ENCODE measurements around the gene KIAA0513.
"Not testable (repeated sequence)": the region's sequence is repeated elsewhere in the genome, so short reads cannot be mapped to it uniquely, and the experiment has no call there.

The KIAA0513 gene

GRCh38 chr16:85031451-85031850 is 3.9 kb downstream of the KIAA0513 start:
- FAIRE-seq: no peak

GRCh38 chr16:85032187-85032586 is 4.6 kb downstream of the KIAA0513 start:
- not testable (repeated sequence) for FAIRE-seq

- FAIRE-seq: no peak
These were observed 5.6 kb downstream of the KIAA0513 start for GRCh38 chr16:85033171-85033570.

DNA sequence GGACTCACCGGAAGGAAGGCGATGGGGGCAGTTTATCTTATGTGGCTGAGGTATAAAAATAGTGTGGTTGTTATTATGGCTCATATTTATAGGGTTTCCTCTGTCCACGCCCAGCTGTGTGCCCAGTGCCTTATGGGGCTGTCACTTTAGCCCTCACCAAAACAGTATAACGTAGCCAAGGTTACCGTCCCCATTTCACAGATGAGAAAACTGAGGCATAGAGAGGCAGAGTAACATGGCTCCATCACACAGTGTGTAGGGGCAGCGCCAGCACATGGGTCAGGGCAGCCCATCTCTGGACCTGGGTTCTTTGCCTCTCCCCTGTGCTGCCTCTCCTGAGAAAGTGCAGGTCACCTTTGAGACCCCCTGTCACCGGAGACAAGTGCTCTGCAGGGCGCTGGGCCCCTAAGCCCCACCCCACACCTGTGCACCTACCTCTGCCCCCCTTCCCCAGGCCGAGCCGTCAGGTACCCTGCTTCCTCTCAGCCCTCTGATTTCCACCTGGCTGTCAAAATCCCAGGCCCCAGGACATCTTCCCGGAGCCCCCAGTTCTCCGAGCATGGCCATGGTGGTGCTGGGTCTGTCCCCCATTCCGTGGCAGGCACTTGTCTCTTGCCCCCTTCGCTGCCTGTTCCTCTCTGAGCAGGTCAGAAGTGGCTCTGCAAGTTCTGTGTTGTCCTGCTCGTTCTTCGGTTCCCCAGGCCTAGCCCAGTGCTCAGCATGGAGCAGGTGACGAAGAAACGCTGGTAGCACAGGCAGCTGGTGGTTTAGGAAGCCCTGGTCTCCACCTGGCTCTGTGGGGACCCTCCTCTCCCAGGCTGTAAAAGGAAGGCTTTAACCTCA is 7.2 kb downstream of the KIAA0513 start:
- FAIRE-seq: no peak

DNA sequence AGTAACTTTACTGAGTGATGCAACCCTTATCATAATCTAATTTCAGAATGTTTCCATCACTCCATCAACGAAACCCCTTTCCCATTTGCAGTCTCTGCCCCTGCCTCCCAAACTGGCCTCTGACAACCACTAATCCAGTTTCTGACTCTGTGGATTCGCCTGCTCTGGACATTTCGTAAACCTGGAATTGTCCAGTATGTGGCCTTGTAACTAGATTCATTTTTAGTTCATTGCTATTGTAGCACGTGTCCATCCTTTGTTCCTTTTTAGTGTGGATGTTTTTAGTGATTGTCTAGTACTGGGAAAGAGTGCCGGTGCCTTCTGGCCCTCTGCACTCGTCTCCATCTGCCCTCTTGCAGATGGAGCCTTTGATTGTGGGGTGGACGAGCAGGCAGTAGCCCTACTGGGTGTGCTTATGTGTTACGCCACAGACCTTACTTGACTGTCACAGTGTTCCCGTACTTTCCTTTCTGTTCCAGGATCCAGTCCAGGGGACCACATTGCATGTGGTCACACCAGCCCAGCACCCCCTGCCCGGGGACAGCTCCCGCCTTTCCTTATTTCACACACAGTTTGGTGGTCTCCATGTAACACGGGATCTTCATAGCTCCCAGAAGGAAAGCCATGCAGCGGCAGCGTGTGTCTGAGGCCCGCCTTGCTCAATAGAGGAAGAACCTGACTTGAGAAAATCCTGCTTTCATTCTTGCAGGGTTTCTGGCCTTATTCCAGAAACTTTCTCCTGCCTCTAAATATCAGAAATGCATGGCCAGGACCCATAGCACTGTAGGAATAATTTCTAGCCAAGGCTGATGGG is 8.8 kb downstream of the KIAA0513 start:
- FAIRE-seq: no peak

GRCh38 chr16:85037050-85037410 is 9.4 kb downstream of the KIAA0513 start:
- FAIRE-seq: no peak

- FAIRE-seq: no peak
These were observed 10.1 kb downstream of the KIAA0513 start for GRCh38 chr16:85037721-85038120.

DNA sequence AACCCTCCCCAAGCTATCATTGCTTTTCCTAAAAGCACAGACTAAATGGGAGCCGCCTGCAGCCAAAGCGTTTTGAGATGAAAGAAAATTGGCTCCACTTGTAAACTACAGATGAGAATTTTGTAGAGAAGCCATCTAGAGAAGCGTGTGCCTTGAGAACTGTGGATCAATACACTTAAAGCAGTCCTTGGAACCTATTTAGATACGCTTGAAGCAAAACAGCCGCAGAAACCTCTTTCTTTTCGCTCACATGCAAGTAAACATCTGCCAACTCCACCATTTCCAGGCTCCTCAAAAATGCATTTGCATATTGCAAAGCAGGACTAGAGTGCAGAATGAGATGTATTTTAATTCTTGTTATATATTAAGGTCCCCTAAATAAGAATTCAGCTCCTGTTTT is 13.1 kb downstream of the KIAA0513 start:
- no peak for FAIRE-seq

DNA sequence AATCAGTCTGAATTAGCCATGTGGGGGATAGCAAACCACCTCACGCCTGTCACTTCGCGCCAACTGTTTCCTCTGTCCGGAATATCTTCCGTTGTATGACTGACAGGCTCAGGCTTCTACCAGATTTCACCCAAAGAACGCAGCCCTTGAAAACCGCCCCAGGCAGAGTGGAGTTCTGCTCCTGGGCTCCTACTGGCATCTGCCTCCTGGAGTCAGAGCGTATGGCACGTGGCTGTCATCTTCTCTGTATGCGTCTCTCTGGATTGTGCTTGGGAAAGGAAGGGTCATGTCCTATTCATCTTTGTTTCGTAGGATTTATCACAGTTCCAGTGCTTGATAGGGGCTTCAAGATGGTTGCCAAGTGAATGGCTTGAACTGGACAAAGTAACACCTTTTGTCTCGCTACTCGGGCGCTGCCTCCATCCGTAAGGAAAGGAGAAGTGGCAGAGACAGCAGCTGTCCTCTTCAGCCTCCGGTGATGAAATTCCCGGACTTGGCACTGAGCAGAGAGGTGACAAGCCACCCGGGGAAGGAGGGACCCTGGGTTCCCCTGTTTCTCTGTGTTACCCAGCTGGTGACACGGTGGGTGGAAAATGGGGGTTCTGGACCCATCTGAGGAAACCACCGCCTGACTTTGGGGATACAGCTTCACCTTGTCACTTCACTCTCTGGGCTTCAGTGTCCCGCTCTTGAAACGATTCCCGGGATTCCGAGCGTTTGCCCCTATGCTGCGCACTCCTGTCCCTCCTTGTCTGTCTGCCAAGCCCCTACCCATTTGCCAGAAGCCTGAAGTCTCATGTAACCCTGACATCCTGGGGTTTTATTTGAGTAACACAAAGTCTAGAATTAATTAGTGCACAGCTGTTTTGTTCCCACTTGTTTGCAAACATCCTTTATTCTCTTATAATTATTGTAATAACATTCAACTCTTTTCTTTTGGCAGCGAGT is 13.9 kb downstream of the KIAA0513 start:
- FAIRE-seq: no peak

DNA sequence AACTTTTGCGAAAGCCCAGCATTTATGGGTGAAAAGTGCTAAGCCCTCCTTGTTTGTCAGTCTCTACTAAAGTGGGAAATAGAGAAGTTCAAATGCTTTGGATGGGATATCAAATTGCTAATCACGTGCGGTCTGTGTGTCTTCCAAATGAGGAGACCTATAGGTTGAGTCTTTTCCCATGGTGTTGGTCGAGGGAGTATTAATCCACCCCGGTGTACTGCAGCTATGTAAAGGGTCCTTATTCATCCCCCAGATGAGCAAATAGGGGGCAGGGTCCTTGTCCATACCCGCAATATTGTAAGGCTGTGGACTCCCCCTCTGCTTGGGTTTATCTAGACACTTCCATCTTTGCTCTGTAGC is 14.6 kb downstream of the KIAA0513 start:
- FAIRE-seq: no peak

DNA sequence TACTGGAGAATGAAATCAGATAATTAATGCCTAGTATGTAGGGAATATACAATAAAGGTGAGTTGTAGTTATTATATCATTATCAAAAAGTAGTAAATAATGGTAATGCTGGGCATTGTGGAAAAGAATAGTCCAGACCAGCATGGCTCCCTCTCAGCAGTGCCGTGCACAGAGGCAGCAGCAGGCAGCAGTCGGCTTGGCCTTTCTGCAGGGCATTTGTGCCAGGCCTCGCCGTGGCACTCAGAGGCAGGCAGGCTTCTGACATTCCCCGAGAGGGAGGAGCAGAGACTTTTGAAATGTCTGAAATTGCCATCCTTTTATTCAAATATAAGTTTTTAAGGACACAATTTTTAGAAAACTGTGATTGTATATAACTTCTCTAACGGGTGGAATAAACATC is 15.0 kb downstream of the KIAA0513 start:
- no peak for FAIRE-seq

GRCh38 chr16:85045077-85045476 is 17.5 kb downstream of the KIAA0513 start:
- FAIRE-seq: no peak

- no peak for FAIRE-seq
These were observed 18.3 kb downstream of the KIAA0513 start for GRCh38 chr16:85045641-85046471.

DNA sequence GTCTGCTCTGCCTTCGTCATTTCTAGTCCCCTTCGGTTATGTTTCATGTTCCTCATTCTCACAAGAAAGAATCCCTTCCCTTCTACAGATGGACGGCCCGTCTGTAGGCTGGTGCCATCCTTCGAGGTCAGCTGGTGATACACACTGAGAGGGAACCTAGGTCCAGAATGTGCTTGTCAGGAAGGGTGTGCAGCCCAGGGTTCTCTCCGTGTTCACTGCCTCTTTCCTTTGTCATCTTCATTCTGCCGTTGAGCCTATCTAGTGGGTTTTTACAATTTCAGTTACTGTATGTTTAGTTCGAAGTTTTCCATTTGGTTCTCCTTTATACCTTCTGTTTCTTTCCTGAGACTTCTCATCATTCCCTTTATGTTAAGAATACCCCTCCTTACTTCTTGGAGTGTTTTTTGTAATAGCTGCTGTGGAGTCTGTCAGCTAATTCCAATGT is 18.9 kb downstream of the KIAA0513 start:
- FAIRE-seq: no peak

DNA sequence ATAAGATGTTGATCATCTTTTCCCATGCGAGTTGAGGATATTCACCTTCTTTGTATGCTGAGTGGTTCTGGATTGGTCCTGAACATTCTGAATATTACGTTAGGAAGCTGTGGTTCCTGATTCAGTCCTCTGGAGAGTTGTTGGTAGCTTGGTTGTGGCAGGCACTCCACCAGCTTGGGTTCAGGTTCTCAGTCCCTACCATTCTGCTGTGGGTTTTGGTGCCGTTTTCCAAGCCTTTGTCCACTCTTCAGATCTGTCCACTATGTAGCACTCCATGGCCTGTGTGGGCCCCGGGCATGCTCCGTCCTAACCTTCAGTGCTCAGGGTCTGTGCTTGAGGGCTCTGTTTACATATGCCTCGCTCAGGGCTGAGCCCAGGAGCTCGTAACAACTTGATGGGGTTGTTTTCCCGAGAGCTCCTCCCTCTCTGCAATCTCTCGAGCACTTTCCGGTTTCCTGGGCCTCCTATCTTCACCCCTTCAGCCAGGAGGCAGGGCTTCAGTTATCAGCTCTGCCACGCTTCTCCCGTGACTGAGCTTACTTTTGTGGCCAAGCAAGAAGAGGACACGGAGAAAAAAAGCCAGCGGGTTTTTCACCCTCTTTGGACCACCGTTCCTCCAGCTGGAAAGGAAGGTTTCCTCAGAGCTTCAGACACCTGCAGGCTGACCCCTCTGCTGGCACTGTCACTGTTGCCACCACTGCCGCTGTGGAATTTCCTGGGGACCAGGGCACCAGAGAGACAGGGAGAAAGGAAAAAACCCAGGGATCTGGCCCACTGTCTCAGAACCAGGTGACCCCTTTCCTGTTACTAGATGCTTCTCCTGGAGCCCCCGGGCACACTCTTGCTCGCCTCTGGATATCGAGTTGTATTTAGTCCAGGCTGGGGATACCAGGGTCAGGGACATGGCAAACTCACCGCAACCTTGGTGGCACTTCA is 19.6 kb downstream of the KIAA0513 start:
- no peak for FAIRE-seq

DNA sequence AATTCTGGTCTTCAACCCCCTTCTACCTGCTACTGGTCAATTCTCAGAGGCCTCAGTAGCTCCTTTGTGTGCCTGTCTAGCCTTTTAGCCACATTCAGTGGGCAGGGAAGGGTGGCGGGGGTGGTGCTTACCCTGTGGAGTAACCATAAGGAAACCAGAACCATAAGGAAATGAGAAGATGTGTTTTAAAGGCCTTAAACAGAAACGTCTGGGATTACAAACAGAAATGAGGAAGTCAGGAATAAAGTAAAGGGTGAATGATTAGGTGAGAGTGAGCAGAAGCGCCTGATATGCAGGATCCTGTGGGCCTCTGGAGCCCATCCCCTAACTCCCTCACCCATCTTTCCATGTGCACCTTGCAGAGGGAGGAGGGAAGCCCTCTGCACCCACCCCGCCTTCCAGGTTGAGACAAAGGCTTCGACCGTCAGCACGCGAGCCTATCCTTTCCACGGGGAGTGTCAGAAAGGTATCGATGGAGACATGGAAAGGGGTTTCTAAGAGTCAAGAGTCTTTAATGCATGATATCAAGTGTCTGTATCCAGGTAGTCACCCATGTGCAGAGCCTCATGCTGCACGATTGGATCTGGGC is 20.4 kb downstream of the KIAA0513 start:
- no peak for FAIRE-seq

DNA sequence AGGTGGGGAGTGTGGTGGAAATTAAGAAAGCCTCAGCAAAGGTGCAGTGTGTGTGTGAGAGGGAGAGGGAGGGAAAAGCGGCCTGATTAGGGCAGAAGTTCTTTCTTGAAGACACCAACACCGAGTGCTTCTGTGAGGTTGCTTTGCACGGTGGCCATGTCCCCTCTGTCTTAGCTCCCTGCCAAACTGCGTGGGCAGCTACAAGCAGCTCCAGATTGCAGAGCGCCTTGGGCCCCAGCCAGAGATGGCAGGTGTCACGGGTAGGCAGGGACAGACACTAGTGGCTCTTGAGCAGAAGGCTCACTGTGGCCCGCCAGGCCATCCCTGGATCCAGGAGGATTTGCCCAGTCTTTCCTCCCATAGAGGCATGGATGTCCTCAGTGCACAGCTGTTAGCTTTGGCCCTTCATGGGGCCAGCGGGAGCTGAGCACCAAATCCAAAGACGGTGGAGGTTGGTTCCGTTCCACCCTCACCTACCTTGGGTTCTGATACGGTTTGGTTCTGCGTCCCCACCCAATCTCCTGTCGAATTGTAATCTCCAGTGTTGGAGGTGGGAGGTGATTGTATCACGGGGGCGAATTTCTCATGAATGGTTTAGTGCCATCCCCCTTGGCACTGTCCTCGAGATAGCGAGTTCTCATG is 21.4 kb downstream of the KIAA0513 start:
- FAIRE-seq: no peak

- FAIRE-seq: no peak
These were observed 22.2 kb downstream of the KIAA0513 start for GRCh38 chr16:85049706-85050305.

- no peak for FAIRE-seq
These were observed 23.5 kb downstream of the KIAA0513 start for GRCh38 chr16:85051067-85051581.

All from islet of Langerhans (tissue), 1 donor.